Breast epithelium (tissue), 3 donors: ENCODE measurements around the gene PAX7.

Experiments
- POLR2AphosphoS5 ChIP-seq, 3 donors: sonication (generic); formaldehyde crosslinking; IDR thresholded peaks; one replicate each; pipeline ENCODE4 v1.6.1; 2017; ENCODE audit warnings: antibody characterized with exemption in 3 of 3
- TF ChIP-seq, protein P1 (sequence below), 3 donors: fragments of 450-650 bp; IDR thresholded peaks; one replicate each; pipeline ENCODE4 v1.5.1; 2016 to 2017; ENCODE audit warnings: antibody characterized with exemption in 3 of 3, mild to moderate bottlenecking in 3 of 3, moderate library complexity in 3 of 3

DNA sequence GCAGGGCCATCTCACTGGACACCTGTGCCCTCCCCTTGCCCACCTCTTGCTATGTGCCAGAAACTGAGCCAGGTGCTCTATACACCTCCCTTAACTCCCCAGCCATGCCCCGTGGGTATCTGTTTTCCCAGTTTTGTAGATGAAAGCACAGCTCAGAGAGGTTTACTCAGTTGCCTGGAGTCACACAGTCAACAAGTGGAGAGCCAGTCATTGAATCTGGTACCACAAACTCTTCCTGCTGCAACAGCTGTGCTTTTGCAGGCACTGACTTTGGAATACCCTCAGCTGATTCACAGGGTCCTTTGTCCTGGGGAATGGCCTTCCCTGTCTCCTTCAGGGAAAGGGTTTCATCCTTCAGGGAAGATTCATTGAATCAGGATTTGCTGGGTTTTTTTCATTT is 22.1 kb downstream of the PAX7 start:
- TF ChIP-seq, protein P1, sequence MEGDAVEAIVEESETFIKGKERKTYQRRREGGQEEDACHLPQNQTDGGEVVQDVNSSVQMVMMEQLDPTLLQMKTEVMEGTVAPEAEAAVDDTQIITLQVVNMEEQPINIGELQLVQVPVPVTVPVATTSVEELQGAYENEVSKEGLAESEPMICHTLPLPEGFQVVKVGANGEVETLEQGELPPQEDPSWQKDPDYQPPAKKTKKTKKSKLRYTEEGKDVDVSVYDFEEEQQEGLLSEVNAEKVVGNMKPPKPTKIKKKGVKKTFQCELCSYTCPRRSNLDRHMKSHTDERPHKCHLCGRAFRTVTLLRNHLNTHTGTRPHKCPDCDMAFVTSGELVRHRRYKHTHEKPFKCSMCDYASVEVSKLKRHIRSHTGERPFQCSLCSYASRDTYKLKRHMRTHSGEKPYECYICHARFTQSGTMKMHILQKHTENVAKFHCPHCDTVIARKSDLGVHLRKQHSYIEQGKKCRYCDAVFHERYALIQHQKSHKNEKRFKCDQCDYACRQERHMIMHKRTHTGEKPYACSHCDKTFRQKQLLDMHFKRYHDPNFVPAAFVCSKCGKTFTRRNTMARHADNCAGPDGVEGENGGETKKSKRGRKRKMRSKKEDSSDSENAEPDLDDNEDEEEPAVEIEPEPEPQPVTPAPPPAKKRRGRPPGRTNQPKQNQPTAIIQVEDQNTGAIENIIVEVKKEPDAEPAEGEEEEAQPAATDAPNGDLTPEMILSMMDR (IDR thresholded peaks at IDR 0.05): no peak
- no peak for TF ChIP-seq POLR2AphosphoS5 (IDR thresholded peaks at IDR 0.05)
